K562 (cell line): Measurements from ENCODE around the gene HAPLN1. TPM values are rescaled to one million over a fixed set of nuclear protein-coding genes. Genes with fewer than 3 reads are reported as not detected.

Source experiments
- CGGBP1 ChIP-seq: fragments of 250-450 bp; sonication (Bioruptor Pico); IDR thresholded peaks from 2 replicates; pipeline ENCODE4 v1.9.0; 2021; ENCODE audit warnings: mild to moderate bottlenecking
- CXXC5 ChIP-seq: fragments of 250-450 bp; sonication (Bioruptor Pico); IDR thresholded peaks from 2 replicates; pipeline ENCODE4 v1.8.0; 2022; ENCODE audit warnings: inconsistent platforms, mild to moderate bottlenecking, moderate library complexity
- MYNN ChIP-seq, 2 experiments: sonication (generic); formaldehyde crosslinking in 1 of 2; IDR thresholded peaks; 2 replicates each; pipeline versions ENCODE4 v1.5.0 to v1.6.1; 2016 to 2020; ENCODE audit warnings: antibody characterized with exemption in 1 of 2, missing genetic modification reagents in 1 of 2
- NFIX ChIP-seq: fragments of 250-450 bp; sonication (Bioruptor Pico); IDR thresholded peaks from 2 replicates; pipeline ENCODE4 v1.4.0; 2020; ENCODE audit warnings: low read depth, mild to moderate bottlenecking, moderate library complexity
- PRDM10 ChIP-seq: fragments of 450-650 bp; IDR thresholded peaks from 2 replicates; pipeline ENCODE4 v1.6.1; 2018; ENCODE audit not compliant: partially characterized antibody
- SMAD4 ChIP-seq: fragments of 250-450 bp; sonication (Bioruptor Pico); conservative IDR thresholded peaks from 2 replicates; pipeline ENCODE4 v1.8.0; 2021; ENCODE audit warnings: inconsistent platforms, mild to moderate bottlenecking, moderate library complexity
- SMARCE1 ChIP-seq: fragments of 450-650 bp; IDR thresholded peaks from 2 replicates; pipeline ENCODE4 v1.7.1; 2016; ENCODE audit warnings: mild to moderate bottlenecking
- TCF7L2 ChIP-seq: fragments of 150-350 bp; IDR thresholded peaks from 2 replicates; pipeline ENCODE4 v1.6.1; 2016; ENCODE audit warnings: low read depth, mild to moderate bottlenecking, low read length, moderate library complexity
- ZBTB7A ChIP-seq: IDR thresholded peaks from 2 replicates; pipeline ENCODE4 v1.6.1; 2011; ENCODE audit warnings: low read depth, mild to moderate bottlenecking, low read length, moderate library complexity, borderline replicate concordance; ENCODE audit not compliant: control insufficient read depth
- ZBTB8A ChIP-seq: fragments of 450-650 bp; IDR thresholded peaks from 2 replicates; pipeline ENCODE4 v1.6.1; 2018; ENCODE audit warnings: mild to moderate bottlenecking, moderate library complexity; ENCODE audit not compliant: partially characterized antibody
- ZNF384 ChIP-seq: IDR thresholded peaks from 2 replicates; pipeline ENCODE4 v1.6.1; 2012; ENCODE audit warnings: low read depth, low read length, improper control_type of control experiment
- ZNF561 ChIP-seq: fragments of 450-650 bp; formaldehyde crosslinking; conservative IDR thresholded peaks from 2 replicates; pipeline ENCODE4 v1.4.0; 2020; ENCODE audit warnings: mild to moderate bottlenecking, moderate library complexity
- polyA plus RNA-seq, 8 experiments: library from polyadenylated mRNA; depleted of rRNA in 4 of 8; stranded (reverse) in 5 of 8; unstranded in 3 of 8; fragments of >200 nt; fragmentation: Nextera tagmentation in 2 of 8; fragmentation: Illumina TruSeq in 1 of 8; extraction: Ambion mirVana in 2 of 8; extraction: Trizol in 1 of 8; gene quantifications; 2 replicates each; pipeline versions ENCODE4 v1.2.1 to v1.2.3, GENCODE V29; 2011 to 2014; ENCODE audit warnings: inconsistent platforms in 1 of 8, missing spikeins in 1 of 8
- total RNA-seq, 7 experiments: library from RNA; depleted of rRNA in 6 of 7; stranded (reverse); fragments of >200 nt in 6 of 7; fragmentation: Illumina TruSeq in 2 of 7; extraction: Trizol in 2 of 7; gene quantifications; 2 replicates each; pipeline versions ENCODE4 v1.2.1 to v1.2.3, GENCODE V29; 2011 to 2021; ENCODE audit warnings: low replicate concordance in 1 of 7

HAPLN1 gene
- total and polyA plus RNA-seq, 9 of the 15 experiments (the other 6 are each of a cell fraction or from before 2014, with no cell fraction given) = not detected

GRCh38 chr5:83653669-83654068 is 67.0 kb downstream of the HAPLN1 start (continued):
- TF ChIP-seq PRDM10 = no peak
- no peak for TF ChIP-seq ZBTB8A
- no peak for TF ChIP-seq SMARCE1
- TF ChIP-seq CGGBP1 (CRISPR knock-in tag) = no peak
- TF ChIP-seq ZNF384 = no peak
- TF ChIP-seq NFIX = no peak
- TF ChIP-seq ZNF561 (CRISPR knock-in tag) = no peak
- no peak for TF ChIP-seq MYNN (IDR thresholded peaks at IDR 0.05)
- no peak for TF ChIP-seq MYNN (CRISPR knock-in tag; IDR thresholded peaks at IDR 0.05)
- no peak for TF ChIP-seq ZBTB7A
- TF ChIP-seq CXXC5 (CRISPR knock-in tag) = no peak
- TF ChIP-seq SMAD4 (CRISPR knock-in tag) = no peak
- TF ChIP-seq TCF7L2 = no peak
